Left renal pelvis (tissue), 4 donors: ENCODE data around the gene OPN1MW2. TPM values are rescaled to one million over a fixed set of nuclear protein-coding genes. Genes with fewer than 3 reads are reported as not detected.
"Not testable (repeated sequence)": the region's sequence is repeated elsewhere in the genome, so short reads cannot be mapped to it uniquely, and the experiment has no call there.

Experiments used
- DNase-seq, 4 donors: peaks; one replicate each; pipeline ENCODE4 v3.0.0-alpha.2; 2013; ENCODE audit warnings: low read depth in 4 of 4, low spot score in 3 of 4
- polyA plus RNA-seq, 4 donors: library from polyadenylated mRNA; unstranded; fragments of 120-200 nt; gene quantifications; one replicate each; pipeline ENCODE4 v1.2.1, GENCODE V29; 2013; ENCODE audit not compliant: insufficient read length in 4 of 4

Gene OPN1MW2
- polyA plus RNA-seq, 4 donors, result not detected

GRCh38 chrX:154263072-154263471, 43.5 kb downstream of the OPN1MW2 start:
- DNase-seq, result not testable (repeated sequence)

GRCh38 chrX:154269245-154269644, 49.7 kb downstream of the OPN1MW2 start:
- not testable (repeated sequence) for DNase-seq

Other genes starting within 250 kb of the OPN1MW2 start
- 10 to 100 TPM; 38.1 to 49.9 (median 42.2) TPM for gene HCFC1, start 247.9 kb upstream of the OPN1MW2 start, polyA plus RNA-seq
- gene TMEM187, start 247.0 kb upstream of the OPN1MW2 start, polyA plus RNA-seq, result 1 to 10 TPM; 4.4 to 9.1 (median 5.2) TPM
- 10 to 100 TPM; 34.7 to 67.0 (median 44.6) TPM for gene IRAK1, start 199.9 kb upstream of the OPN1MW2 start, polyA plus RNA-seq
- 10 to 100 TPM; 23.2 to 31.9 (median 29.7) TPM for gene MECP2, start 122.0 kb upstream of the OPN1MW2 start, polyA plus RNA-seq
- gene OPN1LW, start 75.5 kb upstream of the OPN1MW2 start, polyA plus RNA-seq, result not detected
- not detected for gene OPN1MW, start 37.2 kb upstream of the OPN1MW2 start, polyA plus RNA-seq
- gene OPN1MW3, start 37.8 kb downstream of the OPN1MW2 start, polyA plus RNA-seq, result not detected
- gene TEX28, start 75.4 kb downstream of the OPN1MW2 start, polyA plus RNA-seq, result not detected
- under 1 TPM; 0.22 to 0.33 (median 0.25) TPM for gene TKTL1, start 76.0 kb downstream of the OPN1MW2 start, polyA plus RNA-seq
- gene FLNA, start 154.9 kb downstream of the OPN1MW2 start, polyA plus RNA-seq, result 100 to 1,000 TPM; 390 to 584 (median 487) TPM
- 10 to 100 TPM; 59.5 to 75.9 (median 68.4) TPM for gene EMD, start 159.5 kb downstream of the OPN1MW2 start, polyA plus RNA-seq
- gene RPL10, start 178.6 kb downstream of the OPN1MW2 start, polyA plus RNA-seq, result 1,000 to 10,000 TPM; 2,891 to 3,494 (median 3,187) TPM
- gene DNASE1L1, start 189.5 kb downstream of the OPN1MW2 start, polyA plus RNA-seq, result 10 to 100 TPM; 10.1 to 16.5 (median 12.0) TPM
- 10 to 100 TPM; 23.9 to 50.8 (median 33.3) TPM for gene TAFAZZIN, start 191.8 kb downstream of the OPN1MW2 start, polyA plus RNA-seq
- 100 to 1,000 TPM in 3 of 4 donors, 10 to 100 TPM in 1; 90.0 to 165 (median 151) TPM for gene ATP6AP1, start 208.9 kb downstream of the OPN1MW2 start, polyA plus RNA-seq
- gene GDI1, start 217.4 kb downstream of the OPN1MW2 start, polyA plus RNA-seq, result 100 to 1,000 TPM; 120 to 154 (median 127) TPM
- gene FAM50A, start 224.4 kb downstream of the OPN1MW2 start, polyA plus RNA-seq, result 10 to 100 TPM; 44.1 to 52.3 (median 46.7) TPM
- 10 to 100 TPM; 45.2 to 69.6 (median 53.6) TPM for gene PLXNA3, start 238.5 kb downstream of the OPN1MW2 start, polyA plus RNA-seq